CD8-positive, alpha-beta memory T cell (primary cell): ENCODE measurements around the gene AADAT. TPM values are rescaled to one million over a fixed set of nuclear protein-coding genes. Genes with fewer than 3 reads are reported as not detected.

Experiments used
- CTCF ChIA-PET: fragments of 350-600 bp; sonication (Branson Sonifier 250); formaldehyde crosslinking; loops from one replicate; lab custom pipeline; 2021; ENCODE audit warnings: antibody characterized with exemption; lab: Charles Lee
- POLR2A ChIA-PET: fragments of 350-600 bp; sonication (Branson Sonifier 250); formaldehyde crosslinking; loops from one replicate; lab custom pipeline; 2021; ENCODE audit warnings: antibody characterized with exemption; lab: Charles Lee
- DNase-seq, 5 donors: peaks; one replicate each; pipeline versions ENCODE4 v3.0.0 to v3.0.0-alpha.2; 2020 to 2022; ENCODE audit warnings: mixed read lengths in 1 of 5
- H3K27ac ChIP-seq: one replicate; pipeline ENCODE4 v1.7.0; 2013; ENCODE audit warnings: low read depth, mild to moderate bottlenecking, low read length, moderate library complexity
- H3K27me3 ChIP-seq: 2 replicates; pipeline ENCODE4 v1.7.0; 2013; ENCODE audit warnings: low read length, mild to moderate bottlenecking; ENCODE audit not compliant: insufficient read depth, poor library complexity, severe bottlenecking
- H3K36me3 ChIP-seq: 2 replicates; pipeline ENCODE4 v1.7.0; 2013; ENCODE audit warnings: mild to moderate bottlenecking, low read length, moderate library complexity; ENCODE audit not compliant: insufficient read depth
- H3K4me1 ChIP-seq: 2 replicates; pipeline ENCODE4 v1.7.0; 2013; ENCODE audit warnings: mild to moderate bottlenecking, low read length, moderate library complexity; ENCODE audit not compliant: insufficient read depth
- H3K4me3 ChIP-seq: 2 replicates; pipeline ENCODE4 v1.7.0; 2013; ENCODE audit warnings: mild to moderate bottlenecking, low read length
- H3K9me3 ChIP-seq: 2 replicates; pipeline ENCODE4 v1.7.0; 2013; ENCODE audit warnings: mild to moderate bottlenecking, low read length
- H3K27ac Mint-ChIP-seq, 8 donors: one replicate each; pipeline ENCODE4 v1.8.0; 2020 to 2021; ENCODE audit warnings: mixed read lengths in 8 of 8, mild to moderate bottlenecking in 6 of 8, inconsistent platforms in 3 of 8, moderate library complexity in 3 of 8
- H3K27me3 Mint-ChIP-seq, 2 donors: one replicate each; pipeline ENCODE4 v1.8.0; 2020 to 2021; ENCODE audit warnings: mixed read lengths in 2 of 2, mild to moderate bottlenecking in 1 of 2, moderate library complexity in 1 of 2
- H3K36me3 Mint-ChIP-seq, 3 donors: one replicate each; pipeline ENCODE4 v1.8.0; 2020 to 2021; ENCODE audit warnings: mixed read lengths in 3 of 3, inconsistent platforms in 1 of 3, mild to moderate bottlenecking in 1 of 3
- H3K4me1 Mint-ChIP-seq, 3 donors: one replicate each; pipeline ENCODE4 v1.8.0; 2020 to 2021; ENCODE audit warnings: mixed read lengths in 3 of 3, inconsistent platforms in 1 of 3, mild to moderate bottlenecking in 1 of 3
- H3K4me3 Mint-ChIP-seq, 7 donors: one replicate each; pipeline ENCODE4 v1.8.0; 2020 to 2021; ENCODE audit warnings: mixed read lengths in 7 of 7, mild to moderate bottlenecking in 6 of 7, moderate library complexity in 4 of 7, inconsistent platforms in 2 of 7
- H3K9me3 Mint-ChIP-seq, 5 donors: one replicate each; pipeline ENCODE4 v1.8.0; 2020 to 2022; ENCODE audit warnings: mixed read lengths in 5 of 5, mild to moderate bottlenecking in 3 of 5, moderate library complexity in 2 of 5, inconsistent platforms in 1 of 5
- polyA plus RNA-seq: library from polyadenylated mRNA; unstranded; fragments of 300-500 nt; fragmentation: Illumina TruSeq; gene quantifications from one replicate; pipeline ENCODE4 v1.2.3, GENCODE V29; 2021
- total RNA-seq, 2 experiments: library from RNA; stranded (reverse); gene quantifications; one replicate each; pipeline ENCODE4 v1.2.3, GENCODE V29; 2021

The AADAT gene
- total and polyA plus RNA-seq, 3 experiments from 2014 or later, result not detected

GRCh38 chr4:170087163-170087700, 2.5 kb downstream of the AADAT start:
- Mint-ChIP-seq H3K27ac (no peak overlapping the region), H3K4me1 (peaks cover 5 to 9% (median 5%) of the 10 kb centered on the region in 3 donors), H3K27me3 (peaks cover 11 to 42% of the 10 kb centered on the region in 2 donors), H3K4me3 (no peak overlapping the region), H3K36me3 (no peaks in the 10 kb centered on the region), H3K9me3 (peaks cover 0 to 5% (median 0%) of the 10 kb centered on the region in 5 donors)
- no peak for DNase-seq
- Histone ChIP-seq H3K4me1 (no peaks in the 10 kb centered on the region), H3K27ac (no peak overlapping the region), H3K4me3 (no peak overlapping the region), H3K9me3 (no peaks in the 10 kb centered on the region), H3K36me3 (no peaks in the 10 kb centered on the region), H3K27me3 (no peaks in the 10 kb centered on the region)
- ChIA-PET CTCF (no interaction called here), POLR2A (no interaction called here)

GRCh38 chr4:170083541-170083940, 6.2 kb downstream of the AADAT start:
- no peaks in the 10 kb centered on the region for H3K27me3 ChIP-seq
- Mint-ChIP-seq H3K4me1 (no peaks in the 10 kb centered on the region), H3K4me3 (no peak overlapping the region), H3K27me3 (peaks cover 7 to 40% of the 10 kb centered on the region in 2 donors), H3K36me3 (no peaks in the 10 kb centered on the region), H3K27ac (no peak overlapping the region), H3K9me3 (peaks cover 0 to 17% (median 0%) of the 10 kb centered on the region in 5 donors)
- no peak overlapping the region for H3K27ac ChIP-seq
- no peaks in the 10 kb centered on the region for H3K9me3 ChIP-seq
- no peaks in the 10 kb centered on the region for H3K4me1 ChIP-seq
- CTCF ChIA-PET, result no interaction called here
- DNase-seq, result no peak
- POLR2A ChIA-PET, result no interaction called here
- H3K36me3 ChIP-seq, result no peaks in the 10 kb centered on the region
- H3K4me3 ChIP-seq, result no peak overlapping the region

GRCh38 chr4:170080496-170080895, 9.3 kb downstream of the AADAT start:
- no peaks in the 10 kb centered on the region for H3K9me3 ChIP-seq
- H3K4me1 ChIP-seq, result no peaks in the 10 kb centered on the region
- POLR2A ChIA-PET, result no interaction called here
- Mint-ChIP-seq H3K27me3 (peaks cover 6 to 30% of the 10 kb centered on the region in 2 donors), H3K9me3 (peaks cover 0 to 17% (median 0%) of the 10 kb centered on the region in 5 donors), H3K4me3 (no peak overlapping the region), H3K4me1 (no peaks in the 10 kb centered on the region), H3K36me3 (no peaks in the 10 kb centered on the region), H3K27ac (no peak overlapping the region)
- H3K27me3 ChIP-seq, result no peaks in the 10 kb centered on the region
- no peaks in the 10 kb centered on the region for H3K36me3 ChIP-seq
- no peak overlapping the region for H3K4me3 ChIP-seq
- CTCF ChIA-PET, result no interaction called here
- DNase-seq, result no peak
- no peak overlapping the region for H3K27ac ChIP-seq

- H3K9me3 Mint-ChIP-seq, result peaks cover 0 to 17% (median 0%) of the 10 kb centered on the region in 5 donors
- H3K36me3 Mint-ChIP-seq, result no peaks in the 10 kb centered on the region
- no peak overlapping the region for H3K4me3 Mint-ChIP-seq
- H3K27me3 Mint-ChIP-seq, result peaks cover 6 to 33% of the 10 kb centered on the region in 2 donors
- Histone ChIP-seq H3K4me3 (no peak overlapping the region), H3K9me3 (no peaks in the 10 kb centered on the region), H3K36me3 (no peaks in the 10 kb centered on the region), H3K4me1 (no peaks in the 10 kb centered on the region), H3K27me3 (no peaks in the 10 kb centered on the region), H3K27ac (no peak overlapping the region)
- H3K27ac Mint-ChIP-seq, result no peak overlapping the region
- no peaks in the 10 kb centered on the region for H3K4me1 Mint-ChIP-seq
- ChIA-PET CTCF (no interaction called here), POLR2A (no interaction called here)
- no peak for DNase-seq
Measured at GRCh38 chr4:170079981-170080380, 9.8 kb downstream of the AADAT start.

GRCh38 chr4:170071196-170071595, 18.6 kb downstream of the AADAT start:
- Histone ChIP-seq H3K36me3 (no peaks in the 10 kb centered on the region), H3K4me3 (no peak overlapping the region), H3K4me1 (no peaks in the 10 kb centered on the region), H3K9me3 (no peaks in the 10 kb centered on the region), H3K27ac (no peak overlapping the region), H3K27me3 (no peaks in the 10 kb centered on the region)
- ChIA-PET POLR2A (no interaction called here), CTCF (no interaction called here)
- Mint-ChIP-seq H3K36me3 (no peaks in the 10 kb centered on the region), H3K4me1 (no peaks in the 10 kb centered on the region), H3K27me3 (peaks cover 0 to 8% of the 10 kb centered on the region in 2 donors), H3K4me3 (no peak overlapping the region), H3K9me3 (no peaks in the 10 kb centered on the region), H3K27ac (no peak overlapping the region)
- no peak for DNase-seq

GRCh38 chr4:170068438-170069128, 21.2 kb downstream of the AADAT start:
- Mint-ChIP-seq H3K27ac (no peak overlapping the region), H3K27me3 (peaks cover 2 to 3% of the 10 kb centered on the region in 2 donors), H3K4me1 (no peaks in the 10 kb centered on the region), H3K36me3 (no peaks in the 10 kb centered on the region), H3K4me3 (no peak overlapping the region), H3K9me3 (no peaks in the 10 kb centered on the region)
- no peak for DNase-seq
- H3K4me3 ChIP-seq, result no peak overlapping the region
- no peaks in the 10 kb centered on the region for H3K27me3 ChIP-seq
- no peaks in the 10 kb centered on the region for H3K36me3 ChIP-seq
- ChIA-PET CTCF (no interaction called here), POLR2A (no interaction called here)
- H3K27ac ChIP-seq, result no peak overlapping the region
- H3K4me1 ChIP-seq, result no peaks in the 10 kb centered on the region
- H3K9me3 ChIP-seq, result no peaks in the 10 kb centered on the region

GRCh38 chr4:170059421-170059820, 30.3 kb downstream of the AADAT start:
- Histone ChIP-seq H3K27me3 (no peaks in the 10 kb centered on the region), H3K36me3 (no peaks in the 10 kb centered on the region), H3K27ac (no peak overlapping the region), H3K4me1 (no peaks in the 10 kb centered on the region), H3K9me3 (no peaks in the 10 kb centered on the region), H3K4me3 (no peak overlapping the region)
- Mint-ChIP-seq H3K27ac (no peak overlapping the region), H3K4me3 (no peak overlapping the region), H3K27me3 (peaks cover 3 to 31% of the 10 kb centered on the region in 2 donors), H3K36me3 (no peaks in the 10 kb centered on the region), H3K9me3 (no peaks in the 10 kb centered on the region), H3K4me1 (no peaks in the 10 kb centered on the region)
- ChIA-PET POLR2A (no interaction called here), CTCF (no interaction called here)
- DNase-seq, result no peak

- H3K27me3 ChIP-seq, result no peaks in the 10 kb centered on the region
- H3K27ac ChIP-seq, result no peak overlapping the region
- no peaks in the 10 kb centered on the region for H3K9me3 Mint-ChIP-seq
- H3K4me3 ChIP-seq, result no peak overlapping the region
- no peaks in the 10 kb centered on the region for H3K4me1 ChIP-seq
- H3K27me3 Mint-ChIP-seq, result peaks cover 3 to 31% of the 10 kb centered on the region in 2 donors
- H3K4me1 Mint-ChIP-seq, result no peaks in the 10 kb centered on the region
- H3K36me3 ChIP-seq, result no peaks in the 10 kb centered on the region
- no peak for DNase-seq
- H3K36me3 Mint-ChIP-seq, result no peaks in the 10 kb centered on the region
- no peaks in the 10 kb centered on the region for H3K9me3 ChIP-seq
- no peak overlapping the region for H3K27ac Mint-ChIP-seq
- POLR2A ChIA-PET, result no interaction called here
- H3K4me3 Mint-ChIP-seq, result no peak overlapping the region
- CTCF ChIA-PET, result no interaction called here
Measured at GRCh38 chr4:170058826-170059225, 30.9 kb downstream of the AADAT start.
